ENCODE results near the gene RASAL3. TPM values are rescaled to one million over a fixed set of nuclear protein-coding genes. Genes with fewer than 3 reads are reported as not detected.

The RASAL3 gene
- total RNA-seq, 1 donor from 2014 or later, result not detected

- H3K4me1 Mint-ChIP-seq (ENCODE audit: low read depth, unreplicated experiment), result no peaks in the 10 kb centered on the region
- H3K36me3 Mint-ChIP-seq (ENCODE audit: unreplicated experiment), result no peaks in the 10 kb centered on the region
- peaks cover 23% of the 10 kb centered on the region for H3K27me3 Mint-ChIP-seq (ENCODE audit: unreplicated experiment)
- no peak overlapping the region for H3K4me3 Mint-ChIP-seq (ENCODE audit: unreplicated experiment)
- H3K9me3 Mint-ChIP-seq (ENCODE audit: unreplicated experiment), result peaks cover 2% of the 10 kb centered on the region
- TF ChIP-seq CTCF (IDR thresholded peaks at IDR 0.05; ENCODE audit: partially characterized antibody, unreplicated experiment), result no peak
- DNase-seq, result no peak
- no peak overlapping the region for H3K27ac Mint-ChIP-seq (ENCODE audit: unreplicated experiment)
Observed at GRCh38 chr19:15471639-15472101, 7.3 kb upstream of the RASAL3 start.

- peaks cover 2% of the 10 kb centered on the region for H3K9me3 Mint-ChIP-seq (ENCODE audit: unreplicated experiment)
- H3K27me3 Mint-ChIP-seq (ENCODE audit: unreplicated experiment), result peaks cover 23% of the 10 kb centered on the region
- H3K27ac Mint-ChIP-seq (ENCODE audit: unreplicated experiment), result no peak overlapping the region
- H3K4me1 Mint-ChIP-seq (ENCODE audit: low read depth, unreplicated experiment), result no peaks in the 10 kb centered on the region
- no peak for TF ChIP-seq CTCF (IDR thresholded peaks at IDR 0.05; ENCODE audit: partially characterized antibody, unreplicated experiment)
- DNase-seq, result no peak
- H3K4me3 Mint-ChIP-seq (ENCODE audit: unreplicated experiment), result peak overlapping the region; percentile 74
- H3K36me3 Mint-ChIP-seq (ENCODE audit: unreplicated experiment), result no peaks in the 10 kb centered on the region
Observed at GRCh38 chr19:15469513-15470297, 5.4 kb upstream of the RASAL3 start.

- TF ChIP-seq CTCF (IDR thresholded peaks at IDR 0.05; ENCODE audit: partially characterized antibody, unreplicated experiment), result no peak
- DNase-seq, result no peak
- Mint-ChIP-seq H3K27me3 (ENCODE audit: unreplicated experiment) (peaks cover 25% of the 10 kb centered on the region), H3K36me3 (ENCODE audit: unreplicated experiment) (no peaks in the 10 kb centered on the region), H3K4me1 (ENCODE audit: low read depth, unreplicated experiment) (no peaks in the 10 kb centered on the region), H3K4me3 (ENCODE audit: unreplicated experiment) (peak overlapping the region; percentile 34), H3K27ac (ENCODE audit: unreplicated experiment) (no peak overlapping the region), H3K9me3 (ENCODE audit: unreplicated experiment) (peaks cover 2% of the 10 kb centered on the region)
Observed at GRCh38 chr19:15468675-15469512, 4.5 kb upstream of the RASAL3 start.

- H3K4me1 Mint-ChIP-seq (ENCODE audit: low read depth, unreplicated experiment), result no peaks in the 10 kb centered on the region
- H3K36me3 Mint-ChIP-seq (ENCODE audit: unreplicated experiment), result no peaks in the 10 kb centered on the region
- H3K27ac Mint-ChIP-seq (ENCODE audit: unreplicated experiment), result no peak overlapping the region
- no peak overlapping the region for H3K4me3 Mint-ChIP-seq (ENCODE audit: unreplicated experiment)
- peaks cover 2% of the 10 kb centered on the region for H3K9me3 Mint-ChIP-seq (ENCODE audit: unreplicated experiment)
- H3K27me3 Mint-ChIP-seq (ENCODE audit: unreplicated experiment), result peaks cover 25% of the 10 kb centered on the region
- no peak for TF ChIP-seq CTCF (IDR thresholded peaks at IDR 0.05; ENCODE audit: partially characterized antibody, unreplicated experiment)
- no peak for DNase-seq
Observed at GRCh38 chr19:15467734-15468214, 3.4 kb upstream of the RASAL3 start.
